Stimulated activated CD8-positive, alpha-beta memory T cell treated with anti-CD3 and anti-CD28 coated beads, Interleukin-7, amount 100 ng/mL, for 48 hours (primary cell): ENCODE results near the gene COL16A1.

ENCODE experiments used
- DNase-seq, 2 donors: peaks; one replicate each; pipeline ENCODE4 v3.0.0-alpha.2; 2020; ENCODE audit warnings: low read depth in 1 of 2; ENCODE audit errors: extremely low read depth in 1 of 2

Gene COL16A1

GRCh38 chr1:31667065-31667785 lies 36.6 kb downstream of the COL16A1 start:
- DNase-seq, result no peak

GRCh38 chr1:31666263-31666963 lies 37.4 kb downstream of the COL16A1 start:
- DNase-seq, result no peak

DNA sequence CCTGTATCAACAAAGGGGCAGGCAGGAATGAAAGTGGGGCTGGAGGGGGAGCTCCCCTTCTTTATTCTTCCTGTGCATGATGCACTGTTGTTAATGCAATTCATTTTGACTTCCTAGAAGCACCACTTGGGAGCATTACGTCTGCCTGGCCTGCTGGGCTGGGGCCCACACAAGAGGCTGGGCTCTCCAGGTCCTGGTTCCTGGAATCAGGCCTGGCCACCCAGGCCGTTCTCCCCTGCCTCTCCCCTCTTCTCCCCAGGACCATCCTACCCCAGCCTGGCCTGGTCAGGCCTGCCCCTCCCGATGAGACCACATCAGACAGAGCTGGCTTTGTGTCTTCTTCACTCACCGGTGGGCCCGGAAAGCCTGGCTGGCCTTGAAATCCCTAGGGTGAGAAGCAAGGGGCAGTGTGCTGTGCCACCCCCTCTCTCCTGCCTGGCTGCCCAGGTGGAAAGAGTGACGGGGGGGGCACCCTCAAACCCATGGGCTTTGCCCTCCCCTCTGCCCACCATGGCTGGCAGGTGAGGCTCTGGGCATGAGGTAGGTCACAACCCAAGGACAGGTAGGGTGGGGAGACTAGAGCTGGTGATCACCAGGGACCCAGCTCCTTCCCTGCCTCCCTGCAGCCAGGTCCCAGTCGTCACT lies 38.5 kb downstream of the COL16A1 start:
- no peak for DNase-seq

DNA sequence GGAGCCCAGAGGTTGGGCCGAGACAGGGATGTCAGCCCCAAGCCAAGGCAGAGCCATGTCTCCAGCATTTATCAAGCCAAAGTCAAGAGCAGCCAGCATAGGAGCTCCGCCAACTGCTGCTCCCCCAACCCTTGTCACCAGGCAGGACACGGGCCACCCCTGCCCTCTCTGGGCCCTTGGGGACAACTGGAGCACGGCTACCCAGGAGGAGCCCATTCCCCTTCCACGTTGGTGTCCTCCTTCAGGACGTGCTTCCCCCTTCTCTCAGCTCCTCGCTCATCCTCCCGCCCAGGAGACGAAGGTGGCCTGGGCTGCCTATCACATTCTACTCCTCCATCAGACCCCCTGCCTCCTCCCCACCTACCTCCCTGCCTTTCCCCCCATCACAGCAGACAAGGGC lies 39.3 kb downstream of the COL16A1 start:
- no peak for DNase-seq

DNA sequence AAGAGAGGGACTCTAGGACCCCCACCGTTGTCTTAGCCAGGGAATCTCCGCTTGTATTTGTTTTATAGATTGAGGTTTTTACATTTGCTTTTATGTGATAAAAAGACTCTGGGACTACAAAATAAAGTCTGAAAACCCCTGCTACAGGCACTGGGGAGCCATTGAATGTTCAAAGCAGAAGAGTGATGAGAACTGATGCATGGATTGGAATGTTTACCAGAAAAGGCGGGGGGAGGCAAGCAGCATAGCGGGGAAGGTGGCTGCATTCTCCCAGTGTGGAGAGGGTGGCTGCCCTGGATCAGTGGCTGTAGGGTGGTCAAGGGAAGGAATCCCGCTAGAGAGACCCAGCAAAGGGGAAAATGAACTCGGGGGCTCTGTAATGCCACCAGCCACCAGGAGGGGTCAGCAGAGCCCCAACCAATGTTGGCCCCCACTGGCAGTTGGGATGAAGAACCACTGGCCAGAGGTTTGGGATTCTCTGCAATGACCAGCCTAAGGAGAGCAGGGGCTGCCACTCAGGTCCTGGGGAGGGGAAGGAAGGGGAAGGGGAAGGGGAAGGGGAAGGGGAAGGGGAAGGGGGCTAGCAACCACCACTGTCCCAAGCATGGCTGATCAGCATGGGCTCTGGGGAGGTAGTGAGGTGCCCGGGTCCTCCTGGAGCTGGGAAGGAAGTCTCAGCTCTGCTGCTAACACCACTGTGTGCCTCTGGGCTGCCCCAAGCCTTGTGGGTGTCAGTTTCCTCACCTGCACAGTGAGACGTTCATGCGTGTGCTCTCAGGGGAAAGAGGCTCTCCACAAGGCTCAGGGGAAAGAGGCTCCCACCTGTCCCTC lies 40.0 kb downstream of the COL16A1 start:
- DNase-seq, result peak in 1 of 2 donors; percentile 18

DNA sequence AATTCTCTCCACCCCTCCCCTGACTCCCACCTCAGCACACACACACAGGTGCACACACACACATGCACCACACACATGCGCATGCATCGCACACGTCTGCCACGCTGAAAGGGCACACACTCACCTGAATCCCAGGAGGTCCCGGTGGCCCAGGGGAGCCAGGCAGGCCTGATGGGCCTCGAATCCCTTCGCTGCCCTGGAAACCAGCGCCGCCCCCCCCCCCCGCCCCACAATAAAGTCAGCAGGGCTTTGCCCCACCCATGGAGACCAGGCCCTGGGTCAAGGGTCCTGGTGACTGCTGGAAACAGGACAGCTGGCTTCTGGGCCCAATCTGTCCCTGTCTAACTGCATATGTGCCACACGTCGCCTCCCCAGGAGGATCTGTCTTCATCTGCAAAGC lies 41.4 kb downstream of the COL16A1 start:
- no peak for DNase-seq

DNA sequence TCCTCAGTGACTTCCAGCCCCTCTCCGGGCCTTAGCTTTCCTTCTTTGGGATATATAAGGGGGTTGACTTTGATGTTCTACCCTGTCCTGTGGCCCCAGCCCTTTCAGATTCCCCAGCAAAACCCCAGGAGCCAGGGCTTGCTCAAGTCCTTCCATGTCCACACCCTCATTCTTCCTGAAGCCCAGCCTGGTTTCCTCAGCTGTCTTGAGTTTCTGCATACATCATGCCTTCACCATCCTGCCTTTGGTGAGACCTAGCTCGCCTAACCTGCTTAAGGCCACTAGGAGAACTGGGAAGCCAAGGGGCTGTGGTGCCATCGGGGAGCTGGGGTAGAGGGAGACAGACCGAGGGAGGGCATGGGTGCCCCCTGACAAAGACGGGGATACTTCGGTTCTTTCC lies 42.0 kb downstream of the COL16A1 start:
- DNase-seq, result no peak

- no peak for DNase-seq
These were observed 42.9 kb downstream of the COL16A1 start for GRCh38 chr1:31660871-31661455.

DNA sequence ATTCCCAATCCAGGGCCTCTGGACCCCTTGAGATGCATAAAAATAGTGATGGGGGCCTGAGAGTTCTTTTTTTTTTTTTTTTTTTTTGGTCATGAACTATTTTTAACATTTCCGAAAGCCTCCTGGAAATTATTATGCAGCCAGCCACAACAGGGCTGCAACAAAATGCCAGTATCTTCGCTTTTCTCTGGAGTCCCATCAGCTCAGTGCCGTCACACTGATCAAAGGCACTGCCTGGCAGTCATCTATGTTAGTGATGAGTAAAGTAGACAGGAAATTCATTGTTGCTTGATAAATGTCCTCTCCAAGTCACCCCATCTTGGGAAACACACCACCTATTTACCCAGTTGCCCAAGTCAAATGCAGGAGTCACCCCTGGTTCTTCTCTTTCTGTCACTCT lies 43.9 kb downstream of the COL16A1 start:
- DNase-seq, result no peak

GRCh38 chr1:31658721-31659120 lies 45.1 kb downstream of the COL16A1 start:
- DNase-seq, result no peak

- no peak for DNase-seq
These were observed 45.8 kb downstream of the COL16A1 start for GRCh38 chr1:31657972-31658510.

GRCh38 chr1:31657020-31657804 lies 46.6 kb downstream of the COL16A1 start:
- DNase-seq, result no peak

- no peak for DNase-seq
These were observed 48.1 kb downstream of the COL16A1 start for GRCh38 chr1:31655756-31656155.

DNA sequence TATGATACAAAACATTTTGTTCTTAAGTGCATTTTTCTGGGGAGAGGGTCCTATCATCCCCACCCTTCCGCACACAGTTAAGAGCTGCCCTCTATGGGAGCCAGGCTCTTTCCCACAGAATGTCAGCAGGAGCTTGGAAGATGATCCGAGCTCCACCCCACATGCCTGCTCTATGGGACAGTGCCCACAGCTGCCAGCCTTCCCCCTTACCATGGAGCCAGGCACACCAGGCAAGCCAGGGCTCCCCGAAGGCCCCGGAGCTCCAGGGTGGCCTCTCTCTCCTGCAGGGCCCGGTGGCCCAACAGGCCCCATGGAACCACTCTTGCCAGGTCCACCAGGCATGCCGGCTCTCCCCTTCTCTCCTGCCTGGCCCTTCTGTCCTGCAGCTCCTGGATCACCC lies 48.7 kb downstream of the COL16A1 start:
- no peak for DNase-seq

GRCh38 chr1:31654474-31654776 lies 49.4 kb downstream of the COL16A1 start:
- DNase-seq, result no peak

GRCh38 chr1:31653717-31654473 lies 49.9 kb downstream of the COL16A1 start:
- DNase-seq, result no peak

- no peak for DNase-seq
These were observed 50.8 kb downstream of the COL16A1 start for GRCh38 chr1:31652891-31653499.

GRCh38 chr1:31651766-31652165 lies 52.1 kb downstream of the COL16A1 start:
- no peak for DNase-seq

DNA sequence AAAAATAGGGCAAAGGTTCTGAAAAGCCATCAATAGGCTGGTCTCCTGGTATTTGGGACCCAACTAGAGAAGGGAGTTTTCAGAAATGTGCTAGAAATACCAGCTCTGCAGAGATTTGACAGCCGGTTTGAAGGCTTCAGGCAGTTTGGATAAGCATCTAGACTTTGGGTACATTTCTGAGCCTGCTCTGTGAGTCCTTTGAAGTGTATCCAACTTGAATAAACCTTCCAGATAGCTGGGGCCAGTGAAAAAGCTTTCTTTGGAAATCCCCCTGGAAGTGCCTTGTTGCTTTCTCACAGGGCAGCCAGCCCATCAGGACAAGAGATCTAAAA lies 52.8 kb downstream of the COL16A1 start:
- no peak for DNase-seq
